Measurements from ENCODE around the gene TAF7L.

- TF ChIP-seq ZFX (IDR thresholded peaks at IDR 0.05): no peak
- TF ChIP-seq CTCF (conservative IDR thresholded peaks at IDR 0.05): no peak
These were observed 49.6 kb downstream of the TAF7L start for GRCh38 chrX:101241531-101241930.
